ENCODE results near the gene MVD. TPM values are rescaled to one million over a fixed set of nuclear protein-coding genes. Genes with fewer than 3 reads are reported as not detected.
"Not testable (repeated sequence)": the region's sequence is repeated elsewhere in the genome, so short reads cannot be mapped to it uniquely, and the experiment has no call there.

The MVD gene
- polyA plus RNA-seq, 1 donor = 30.1 TPM

DNA sequence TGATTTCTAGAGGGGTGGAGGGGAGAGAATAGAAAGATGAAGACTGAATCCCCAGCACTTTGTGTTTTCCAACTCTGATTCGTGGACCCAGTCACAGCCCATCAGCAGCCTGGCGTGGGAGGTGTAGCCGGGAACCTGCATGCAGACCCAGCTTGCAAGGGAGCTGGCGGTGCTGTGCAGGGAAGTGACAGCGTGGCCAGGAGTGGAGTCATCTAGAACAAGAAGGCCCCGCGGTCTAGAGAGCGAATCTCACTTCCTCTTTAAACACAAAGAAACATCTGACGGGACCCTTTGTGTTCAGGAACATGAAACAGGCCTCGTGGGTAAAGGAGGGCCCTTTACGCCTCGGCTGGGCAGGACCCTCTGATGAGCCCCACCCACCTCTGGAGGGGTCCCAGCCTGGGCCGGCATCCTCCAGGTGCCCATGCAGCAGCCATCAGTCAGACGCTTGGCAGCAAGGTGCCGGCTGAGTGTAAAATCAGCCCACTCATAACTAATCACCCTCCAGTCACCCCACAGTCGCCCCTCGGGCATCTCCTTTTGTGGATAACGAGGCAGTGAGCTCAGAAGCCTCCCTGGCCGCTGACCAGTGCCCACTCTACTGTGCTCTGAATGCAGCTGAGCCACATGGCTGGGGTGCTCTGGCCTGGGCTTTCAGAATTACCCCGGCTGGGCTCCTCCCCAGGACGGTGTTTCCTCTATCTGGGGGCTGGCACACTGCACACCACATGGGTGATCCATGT, 19.0 kb upstream of the MVD start:
- no peak for DNase-seq (ENCODE audit: low read depth)

DNA sequence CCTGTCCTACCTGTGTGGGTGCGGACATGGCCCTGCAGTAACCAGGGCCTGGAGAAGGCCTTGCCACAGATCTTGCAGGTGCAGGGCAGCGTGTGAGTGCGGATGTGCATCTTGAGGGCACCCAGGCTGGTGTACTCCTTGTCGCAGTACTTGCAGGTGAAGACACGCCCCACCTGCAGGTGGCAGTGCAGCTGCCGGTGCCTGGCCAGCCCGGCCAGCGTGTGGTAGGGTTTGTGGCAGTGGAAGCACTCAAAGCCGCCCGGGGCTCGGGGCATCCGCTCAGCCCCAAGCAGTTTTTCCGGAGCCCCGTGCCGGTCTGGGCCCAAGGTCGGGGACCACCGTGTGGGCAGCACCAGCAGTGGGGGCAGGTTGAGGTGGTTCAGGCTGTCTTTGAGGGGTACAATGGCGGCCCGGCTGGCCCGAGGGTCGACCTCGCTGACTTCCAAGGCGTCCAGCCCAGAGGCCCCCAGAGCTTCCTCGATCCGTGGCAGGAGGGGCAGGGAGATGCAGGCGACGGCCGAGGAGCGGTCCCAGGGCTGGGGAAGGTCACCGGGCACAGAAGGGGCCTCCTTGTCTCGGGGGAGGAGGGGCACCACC, 18.3 kb upstream of the MVD start:
- no peak for DNase-seq (ENCODE audit: low read depth)

DNA sequence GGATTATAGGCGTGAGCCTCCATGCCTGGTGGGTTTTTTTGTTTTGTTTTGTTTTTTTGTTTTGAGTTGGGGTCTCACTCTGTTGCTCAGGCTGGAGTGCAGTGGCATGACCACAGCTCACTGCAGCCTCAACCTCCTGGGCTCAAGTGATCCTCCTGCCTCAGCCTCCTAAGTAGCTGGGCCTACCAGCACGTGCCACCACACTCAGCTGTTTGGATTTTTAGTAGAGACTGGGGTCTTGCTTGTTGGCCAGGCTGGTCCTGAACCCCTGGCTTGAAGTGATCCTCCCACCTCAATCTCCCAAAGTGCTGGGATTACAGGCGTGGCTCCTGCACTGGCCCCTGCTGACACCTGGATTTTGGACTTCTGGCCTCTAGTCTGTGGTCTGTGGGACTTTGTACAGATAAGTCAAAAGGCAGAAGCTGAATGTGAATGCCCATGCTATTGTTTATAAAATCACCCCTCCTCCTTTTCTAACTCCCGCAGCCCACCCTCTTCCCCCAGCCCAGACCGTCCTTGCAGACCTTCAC, 17.7 kb upstream of the MVD start:
- no peak for DNase-seq (ENCODE audit: low read depth)

DNA sequence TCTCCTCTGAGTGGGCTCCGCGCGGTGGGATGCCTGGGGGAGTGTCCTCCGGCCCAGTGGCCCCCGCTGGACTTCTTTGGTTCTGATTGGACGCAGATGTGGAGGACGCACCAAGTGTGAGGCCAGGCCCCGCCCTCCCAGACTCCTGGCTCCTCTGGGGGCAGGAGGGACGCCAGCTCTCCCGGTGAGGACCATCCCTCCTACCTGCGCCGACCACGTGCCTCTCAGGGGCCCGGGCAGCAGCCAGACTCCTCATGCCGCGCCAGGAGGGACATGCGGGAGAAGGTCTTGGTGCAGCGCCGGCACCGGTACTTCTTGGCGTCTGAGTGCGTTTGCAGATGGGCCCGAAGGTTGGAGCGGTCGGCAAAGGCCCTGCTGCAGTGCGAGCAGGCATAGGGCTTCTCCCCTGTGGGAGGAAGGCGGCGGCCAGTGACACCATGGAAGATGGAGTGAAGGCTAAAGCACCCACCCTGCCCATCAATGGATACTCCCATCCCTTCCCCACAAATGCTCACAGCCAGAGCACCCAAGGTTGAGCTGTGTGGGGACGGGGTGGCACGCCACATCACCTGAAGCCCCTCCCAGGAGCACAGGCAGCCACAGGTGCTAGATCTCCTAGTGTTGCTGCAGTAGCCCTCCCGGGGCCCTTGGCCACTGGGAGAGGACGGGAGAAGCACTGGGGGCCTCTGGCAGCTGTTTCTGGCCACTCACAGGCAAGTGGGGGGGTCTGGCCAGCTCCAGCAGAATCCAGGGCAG, 15.5 kb upstream of the MVD start:
- no peak for DNase-seq (ENCODE audit: low read depth)

GRCh38 chr16:88677721-88678120, 14.8 kb upstream of the MVD start:
- no peak for DNase-seq (ENCODE audit: low read depth)

GRCh38 chr16:88676502-88677242, 13.8 kb upstream of the MVD start:
- DNase-seq (ENCODE audit: low read depth) = no peak

DNA sequence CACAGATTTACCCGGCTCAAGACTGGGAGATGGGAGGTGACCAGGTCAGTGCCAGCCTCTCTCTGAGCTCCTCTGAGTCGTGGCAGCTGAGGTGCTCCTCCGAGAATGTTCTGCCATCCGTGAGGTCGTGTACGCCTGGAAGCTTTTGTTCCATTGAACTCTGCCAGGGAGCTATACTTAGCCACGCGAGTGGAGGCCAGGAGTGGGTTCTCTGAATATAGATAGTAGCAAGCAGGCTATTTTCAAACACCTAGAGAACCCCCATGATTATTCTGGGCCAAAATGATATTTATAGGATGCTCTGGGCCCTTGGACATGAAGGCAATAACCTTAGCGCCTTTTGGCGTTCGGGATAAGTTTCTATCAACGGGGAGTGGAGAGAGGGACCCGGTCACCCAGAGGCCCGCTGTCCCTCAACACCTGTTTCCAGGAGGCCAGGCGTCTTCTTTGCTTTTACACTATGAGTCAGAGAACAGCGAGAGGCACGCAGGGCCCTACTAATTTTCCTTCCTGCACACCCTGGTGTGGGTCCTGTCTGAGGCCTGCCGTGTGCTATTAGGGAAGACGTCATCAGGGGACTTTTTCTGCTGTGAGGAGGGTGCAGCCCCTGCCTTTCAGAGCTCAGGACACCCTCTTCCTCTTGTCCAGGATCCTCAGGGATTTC, 11.0 kb upstream of the MVD start:
- no peak for DNase-seq (ENCODE audit: low read depth)

- DNase-seq (ENCODE audit: low read depth) = no peak
Observed at GRCh38 chr16:88672776-88673175, 9.9 kb upstream of the MVD start.

DNA sequence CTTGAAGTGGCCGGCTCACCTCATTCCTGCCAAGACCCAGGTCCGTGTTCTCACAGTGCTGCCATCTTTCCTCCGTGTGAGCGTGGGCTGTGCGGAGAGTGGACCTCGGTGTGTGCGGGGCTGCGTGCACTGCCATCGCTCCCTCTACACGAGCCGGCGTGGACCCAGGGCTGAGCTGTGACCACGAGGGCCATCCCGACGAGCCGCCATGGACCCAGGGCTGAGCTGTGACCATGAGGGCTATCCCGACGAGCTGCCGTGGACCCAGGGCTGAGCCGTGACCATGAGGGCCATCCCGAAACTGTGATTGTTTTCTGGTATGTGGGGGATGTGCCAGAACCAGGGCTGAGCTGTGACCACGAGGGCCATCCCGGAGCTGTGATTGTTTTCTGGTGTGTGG, 8.9 kb upstream of the MVD start:
- no peak for DNase-seq (ENCODE audit: low read depth)

- no peak for DNase-seq (ENCODE audit: low read depth)
Observed at GRCh38 chr16:88669980-88670379, 7.1 kb upstream of the MVD start.

GRCh38 chr16:88669493-88669892, 6.6 kb upstream of the MVD start:
- not testable (repeated sequence) for DNase-seq (ENCODE audit: low read depth)

DNA sequence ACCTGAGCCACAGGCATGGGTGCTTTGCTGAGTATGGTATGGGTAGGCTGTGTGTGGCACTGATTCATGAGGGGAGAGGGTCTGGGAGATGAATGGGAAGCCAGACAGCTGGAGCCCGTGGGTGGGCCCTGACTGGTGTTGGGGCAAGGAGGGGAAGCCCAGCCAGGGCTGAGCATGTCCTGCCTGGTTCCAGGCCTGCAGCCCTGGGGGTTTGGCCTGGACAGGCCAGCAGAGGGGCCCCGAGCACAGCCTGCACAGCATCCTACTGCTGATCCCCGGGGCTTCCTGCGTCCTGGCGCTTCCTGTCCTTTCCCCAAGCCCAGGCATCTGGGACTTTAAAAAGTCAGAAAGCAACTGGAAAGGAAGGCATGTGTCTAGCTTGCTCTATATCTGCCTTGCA, 4.6 kb upstream of the MVD start:
- DNase-seq (ENCODE audit: low read depth) = no peak

- DNase-seq (ENCODE audit: low read depth) = no peak
Observed at GRCh38 chr16:88665570-88665969, 2.7 kb upstream of the MVD start.

DNA sequence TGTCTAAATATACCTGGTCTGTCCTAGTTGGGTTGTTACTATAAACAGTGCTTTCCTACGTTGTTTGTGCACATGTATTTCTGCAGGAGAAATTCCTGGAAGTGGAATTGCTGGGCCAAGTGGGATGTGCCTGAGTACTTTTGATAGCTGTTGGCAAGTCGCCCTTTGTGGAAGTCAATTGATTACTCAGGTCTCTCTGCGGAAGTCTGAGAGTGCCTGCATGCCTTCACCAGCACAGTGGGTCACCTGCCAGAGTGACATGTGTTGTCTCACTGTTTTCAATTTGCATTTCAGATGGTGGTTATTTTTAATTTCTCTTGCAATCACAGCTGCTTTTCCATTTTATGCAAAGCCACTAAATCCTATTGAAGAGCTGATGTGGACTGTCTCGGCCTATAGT, 2.3 kb upstream of the MVD start:
- DNase-seq (ENCODE audit: low read depth) = no peak

DNA sequence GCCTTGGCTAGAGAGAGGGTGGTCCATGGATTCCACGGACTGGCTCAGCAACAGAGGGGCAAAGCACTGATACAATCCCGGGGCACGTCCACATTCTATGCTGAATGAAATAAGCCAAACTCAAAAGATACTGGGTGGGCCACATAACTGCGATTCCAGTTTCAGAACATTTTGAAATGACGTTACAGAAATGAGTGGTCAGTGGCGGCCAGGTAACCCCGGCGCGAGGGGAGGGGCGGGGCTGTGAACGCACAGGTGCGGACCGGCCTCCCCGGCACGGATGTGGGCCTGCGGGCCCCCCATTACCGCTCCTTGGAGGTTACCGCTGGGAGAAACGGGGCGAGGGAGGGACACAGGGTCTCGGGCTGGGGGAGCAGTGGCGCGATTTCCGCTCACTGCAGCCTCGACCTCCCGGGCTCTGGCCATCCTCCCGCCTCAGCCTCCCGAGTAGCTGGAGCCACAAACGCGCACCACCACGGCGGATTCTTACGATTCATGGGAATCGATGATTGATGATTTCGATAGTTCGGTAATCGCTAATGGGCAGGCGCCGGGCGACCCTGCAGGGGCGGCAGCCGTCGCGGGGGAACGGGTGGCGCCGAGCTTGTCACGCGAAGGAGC, 559 bp downstream of the MVD start:
- DNase-seq (ENCODE audit: low read depth) = no peak

- DNase-seq (ENCODE audit: low read depth) = no peak
Observed at GRCh38 chr16:88661468-88661867, 1.4 kb downstream of the MVD start.

- no peak for DNase-seq (ENCODE audit: low read depth)
Observed at GRCh38 chr16:88659160-88659559, 3.7 kb downstream of the MVD start.

DNA sequence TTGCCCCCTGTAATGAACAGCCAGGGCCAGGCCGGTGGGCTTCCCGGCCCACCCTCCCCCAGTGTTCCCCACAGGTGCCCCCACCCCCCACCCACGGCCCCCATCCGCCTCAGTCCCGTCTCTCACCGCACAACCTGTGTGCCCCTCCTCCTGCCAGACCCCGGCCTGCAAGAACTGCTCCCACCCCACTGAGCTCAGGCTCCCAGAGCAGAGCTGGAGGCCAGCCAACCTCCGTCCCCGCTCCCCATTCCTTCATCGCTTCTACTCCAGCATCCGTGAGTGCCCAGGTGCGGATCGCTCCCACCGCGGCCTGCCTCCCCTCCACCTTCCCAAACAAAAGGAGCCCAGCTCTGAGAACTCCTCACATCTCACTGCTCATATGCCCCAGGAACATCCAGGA, 4.2 kb downstream of the MVD start:
- no peak for DNase-seq (ENCODE audit: low read depth)

DNA sequence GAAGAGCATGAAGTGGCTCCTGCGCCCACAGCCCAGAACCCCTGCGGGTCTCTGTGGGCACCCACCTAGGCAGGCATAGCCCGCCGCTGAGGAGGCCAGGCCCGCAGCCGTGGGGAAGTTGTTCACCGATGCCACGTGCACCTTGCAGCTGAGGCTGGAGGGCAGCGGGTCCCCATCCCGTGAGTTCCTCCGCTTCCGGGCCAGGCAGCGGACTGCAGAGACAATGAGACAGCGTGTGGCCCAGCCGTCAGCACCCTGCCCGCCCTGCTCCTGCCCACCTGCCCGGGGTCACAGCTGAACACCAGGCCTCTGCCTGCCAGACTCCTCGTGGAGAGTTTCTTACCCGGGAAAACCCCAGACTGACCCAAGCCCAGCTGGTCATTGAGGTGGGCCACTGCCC, 5.5 kb downstream of the MVD start:
- no peak for DNase-seq (ENCODE audit: low read depth)

DNA sequence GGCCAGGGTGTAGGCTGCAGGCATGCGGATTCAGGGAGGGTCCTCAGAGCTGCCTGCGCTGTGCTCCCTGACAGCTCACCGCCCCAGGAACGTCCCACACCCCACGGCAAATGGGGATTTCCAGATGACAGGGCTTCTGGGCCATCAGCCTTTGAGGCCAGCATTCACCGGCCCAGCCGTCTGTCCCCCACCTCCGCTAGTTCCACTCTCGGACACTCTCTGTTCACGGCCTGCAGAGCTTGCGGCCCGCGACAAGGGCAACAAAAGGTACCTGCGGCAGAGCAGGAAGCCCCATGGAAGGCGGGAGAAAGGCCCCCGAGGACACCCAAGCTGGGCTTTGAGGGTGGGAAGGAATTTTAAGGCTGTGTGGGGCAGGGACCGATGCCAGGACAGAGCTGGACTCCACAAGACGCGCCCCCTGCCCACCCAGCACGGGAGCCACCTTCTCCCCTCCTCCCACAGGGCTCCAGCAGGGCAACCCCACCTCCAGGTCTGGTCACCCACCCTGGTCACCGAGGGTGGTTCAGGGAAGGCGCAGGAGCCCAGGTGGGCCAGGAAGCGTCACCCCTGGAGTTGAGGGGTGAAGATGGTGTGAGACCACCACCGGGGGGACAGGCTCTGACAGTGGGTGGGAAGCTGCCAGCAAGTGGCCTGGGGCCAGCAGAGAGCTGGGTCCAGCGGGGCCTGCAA, 6.5 kb downstream of the MVD start:
- DNase-seq (ENCODE audit: low read depth) = no peak

All from forelimb muscle (tissue), 1 donor.